Measurements from ENCODE around the gene ZNF48.

- no peak for TF ChIP-seq POLR2A (IDR thresholded peaks at IDR 0.05)
- TF ChIP-seq, protein P1, sequence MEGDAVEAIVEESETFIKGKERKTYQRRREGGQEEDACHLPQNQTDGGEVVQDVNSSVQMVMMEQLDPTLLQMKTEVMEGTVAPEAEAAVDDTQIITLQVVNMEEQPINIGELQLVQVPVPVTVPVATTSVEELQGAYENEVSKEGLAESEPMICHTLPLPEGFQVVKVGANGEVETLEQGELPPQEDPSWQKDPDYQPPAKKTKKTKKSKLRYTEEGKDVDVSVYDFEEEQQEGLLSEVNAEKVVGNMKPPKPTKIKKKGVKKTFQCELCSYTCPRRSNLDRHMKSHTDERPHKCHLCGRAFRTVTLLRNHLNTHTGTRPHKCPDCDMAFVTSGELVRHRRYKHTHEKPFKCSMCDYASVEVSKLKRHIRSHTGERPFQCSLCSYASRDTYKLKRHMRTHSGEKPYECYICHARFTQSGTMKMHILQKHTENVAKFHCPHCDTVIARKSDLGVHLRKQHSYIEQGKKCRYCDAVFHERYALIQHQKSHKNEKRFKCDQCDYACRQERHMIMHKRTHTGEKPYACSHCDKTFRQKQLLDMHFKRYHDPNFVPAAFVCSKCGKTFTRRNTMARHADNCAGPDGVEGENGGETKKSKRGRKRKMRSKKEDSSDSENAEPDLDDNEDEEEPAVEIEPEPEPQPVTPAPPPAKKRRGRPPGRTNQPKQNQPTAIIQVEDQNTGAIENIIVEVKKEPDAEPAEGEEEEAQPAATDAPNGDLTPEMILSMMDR (IDR thresholded peaks at IDR 0.05): no peak
Measured at GRCh38 chr16:30416624-30417528, 21.7 kb downstream of the ZNF48 start.

Data from ovary (tissue), 3 donors.